ENCODE measurements around the gene AK2.

GRCh38 chr1:33049371-33049770 is 12.7 kb upstream of the AK2 start:
- TF ChIP-seq CTCF (IDR thresholded peaks at IDR 0.05) (no peak), EZH2 (IDR thresholded peaks at IDR 0.05; ENCODE audit: borderline replicate concordance, insufficient read depth, low read depth, low read length, poor library complexity, severe bottlenecking) (no peak)
